ENCODE results near the gene KL. TPM values are rescaled to one million over a fixed set of nuclear protein-coding genes. Genes with fewer than 3 reads are reported as not detected.
A peak's percentile ranks its signal among the peaks of the same experiment; 100 is the strongest.

Gene KL
- total and polyA plus RNA-seq, 2 experiments from 2014 or later: 0.03 TPM; not detected in 1

DNA sequence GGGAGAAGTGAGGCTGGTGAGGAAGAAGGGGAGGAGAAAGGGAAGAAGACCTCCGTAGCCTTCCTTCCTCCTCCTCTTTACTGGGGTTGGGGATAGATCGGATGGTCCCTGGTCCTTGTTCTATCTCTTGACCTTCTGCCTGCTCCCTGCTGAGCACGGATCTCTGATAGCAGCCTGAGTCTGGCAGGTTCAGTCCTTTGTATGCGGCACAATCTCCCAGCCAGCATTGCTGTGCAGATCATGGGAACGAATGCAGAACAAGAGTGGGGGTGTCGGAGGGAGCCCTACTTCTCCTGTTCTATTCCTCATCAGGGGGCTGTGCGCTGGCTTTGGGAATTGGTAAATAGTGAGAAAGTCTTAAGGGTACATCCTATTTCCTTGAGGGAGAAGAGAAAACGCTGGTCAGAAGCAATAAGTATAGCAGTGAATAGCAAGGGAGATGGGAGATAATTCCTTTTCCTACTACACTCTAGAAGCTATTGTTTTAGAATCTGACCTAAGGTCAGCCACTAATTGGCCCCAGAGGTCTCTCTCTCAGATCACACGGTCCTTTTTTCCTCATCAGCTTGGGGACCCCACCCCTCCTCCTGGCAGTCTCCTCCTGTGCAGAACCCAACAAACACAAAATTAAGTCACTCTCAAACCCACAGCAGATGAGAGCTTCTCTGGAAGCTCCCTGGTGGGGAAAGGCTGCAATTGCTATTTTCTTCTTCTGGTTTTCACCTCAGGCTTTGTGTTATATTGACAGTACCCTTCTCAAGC lies 41.0 kb downstream of the KL start:
- Histone ChIP-seq H3K36me3 (ENCODE audit: insufficient read depth) (no peaks in the 10 kb centered on the region), H2AFZ (peak overlapping the region; percentile 4; the same call in 1 of the 2 replicates), H3K9me2 (ENCODE audit: insufficient read depth) (0 out of 2 replicates have a peak, but pooled peaks cover 3% of the 10 kb centered on the region), H3K27ac (ENCODE audit: low read depth) (no peak overlapping the region), H3K79me2 (replicated peaks; ENCODE audit: insufficient read depth) (no peaks in the 10 kb centered on the region), H3K4me2 (no peak overlapping the region), H3F3A (replicated peaks; ENCODE audit: low read depth) (no peaks in the 10 kb centered on the region), H3K27me3 (ENCODE audit: insufficient read depth) (no peaks in the 10 kb centered on the region), H4K20me1 (replicated peaks; ENCODE audit: insufficient read depth) (no peaks in the 10 kb centered on the region), H3K4me3 (no peak overlapping the region), H3K4me1 (ENCODE audit: insufficient read depth) (no peaks in the 10 kb centered on the region)
- TF ChIP-seq ZNF331 (CRISPR knock-in tag; IDR thresholded peaks at IDR 0.05; ENCODE audit: low read depth) (no peak), EZH2phosphoT487 (IDR thresholded peaks at IDR 0.05; ENCODE audit: unreplicated experiment) (no peak)
- TF ChIP-seq, protein P1, sequence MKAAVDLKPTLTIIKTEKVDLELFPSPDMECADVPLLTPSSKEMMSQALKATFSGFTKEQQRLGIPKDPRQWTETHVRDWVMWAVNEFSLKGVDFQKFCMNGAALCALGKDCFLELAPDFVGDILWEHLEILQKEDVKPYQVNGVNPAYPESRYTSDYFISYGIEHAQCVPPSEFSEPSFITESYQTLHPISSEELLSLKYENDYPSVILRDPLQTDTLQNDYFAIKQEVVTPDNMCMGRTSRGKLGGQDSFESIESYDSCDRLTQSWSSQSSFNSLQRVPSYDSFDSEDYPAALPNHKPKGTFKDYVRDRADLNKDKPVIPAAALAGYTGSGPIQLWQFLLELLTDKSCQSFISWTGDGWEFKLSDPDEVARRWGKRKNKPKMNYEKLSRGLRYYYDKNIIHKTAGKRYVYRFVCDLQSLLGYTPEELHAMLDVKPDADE (IDR thresholded peaks at IDR 0.05): no peak
- TF ChIP-seq, protein P2, sequence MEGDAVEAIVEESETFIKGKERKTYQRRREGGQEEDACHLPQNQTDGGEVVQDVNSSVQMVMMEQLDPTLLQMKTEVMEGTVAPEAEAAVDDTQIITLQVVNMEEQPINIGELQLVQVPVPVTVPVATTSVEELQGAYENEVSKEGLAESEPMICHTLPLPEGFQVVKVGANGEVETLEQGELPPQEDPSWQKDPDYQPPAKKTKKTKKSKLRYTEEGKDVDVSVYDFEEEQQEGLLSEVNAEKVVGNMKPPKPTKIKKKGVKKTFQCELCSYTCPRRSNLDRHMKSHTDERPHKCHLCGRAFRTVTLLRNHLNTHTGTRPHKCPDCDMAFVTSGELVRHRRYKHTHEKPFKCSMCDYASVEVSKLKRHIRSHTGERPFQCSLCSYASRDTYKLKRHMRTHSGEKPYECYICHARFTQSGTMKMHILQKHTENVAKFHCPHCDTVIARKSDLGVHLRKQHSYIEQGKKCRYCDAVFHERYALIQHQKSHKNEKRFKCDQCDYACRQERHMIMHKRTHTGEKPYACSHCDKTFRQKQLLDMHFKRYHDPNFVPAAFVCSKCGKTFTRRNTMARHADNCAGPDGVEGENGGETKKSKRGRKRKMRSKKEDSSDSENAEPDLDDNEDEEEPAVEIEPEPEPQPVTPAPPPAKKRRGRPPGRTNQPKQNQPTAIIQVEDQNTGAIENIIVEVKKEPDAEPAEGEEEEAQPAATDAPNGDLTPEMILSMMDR (conservative IDR thresholded peaks at IDR 0.05; ENCODE audit: low read depth in 2 of 2): peak; percentile 21 to 39; a peak in 2 of 4 replicates
- TF ChIP-seq, protein P3, sequence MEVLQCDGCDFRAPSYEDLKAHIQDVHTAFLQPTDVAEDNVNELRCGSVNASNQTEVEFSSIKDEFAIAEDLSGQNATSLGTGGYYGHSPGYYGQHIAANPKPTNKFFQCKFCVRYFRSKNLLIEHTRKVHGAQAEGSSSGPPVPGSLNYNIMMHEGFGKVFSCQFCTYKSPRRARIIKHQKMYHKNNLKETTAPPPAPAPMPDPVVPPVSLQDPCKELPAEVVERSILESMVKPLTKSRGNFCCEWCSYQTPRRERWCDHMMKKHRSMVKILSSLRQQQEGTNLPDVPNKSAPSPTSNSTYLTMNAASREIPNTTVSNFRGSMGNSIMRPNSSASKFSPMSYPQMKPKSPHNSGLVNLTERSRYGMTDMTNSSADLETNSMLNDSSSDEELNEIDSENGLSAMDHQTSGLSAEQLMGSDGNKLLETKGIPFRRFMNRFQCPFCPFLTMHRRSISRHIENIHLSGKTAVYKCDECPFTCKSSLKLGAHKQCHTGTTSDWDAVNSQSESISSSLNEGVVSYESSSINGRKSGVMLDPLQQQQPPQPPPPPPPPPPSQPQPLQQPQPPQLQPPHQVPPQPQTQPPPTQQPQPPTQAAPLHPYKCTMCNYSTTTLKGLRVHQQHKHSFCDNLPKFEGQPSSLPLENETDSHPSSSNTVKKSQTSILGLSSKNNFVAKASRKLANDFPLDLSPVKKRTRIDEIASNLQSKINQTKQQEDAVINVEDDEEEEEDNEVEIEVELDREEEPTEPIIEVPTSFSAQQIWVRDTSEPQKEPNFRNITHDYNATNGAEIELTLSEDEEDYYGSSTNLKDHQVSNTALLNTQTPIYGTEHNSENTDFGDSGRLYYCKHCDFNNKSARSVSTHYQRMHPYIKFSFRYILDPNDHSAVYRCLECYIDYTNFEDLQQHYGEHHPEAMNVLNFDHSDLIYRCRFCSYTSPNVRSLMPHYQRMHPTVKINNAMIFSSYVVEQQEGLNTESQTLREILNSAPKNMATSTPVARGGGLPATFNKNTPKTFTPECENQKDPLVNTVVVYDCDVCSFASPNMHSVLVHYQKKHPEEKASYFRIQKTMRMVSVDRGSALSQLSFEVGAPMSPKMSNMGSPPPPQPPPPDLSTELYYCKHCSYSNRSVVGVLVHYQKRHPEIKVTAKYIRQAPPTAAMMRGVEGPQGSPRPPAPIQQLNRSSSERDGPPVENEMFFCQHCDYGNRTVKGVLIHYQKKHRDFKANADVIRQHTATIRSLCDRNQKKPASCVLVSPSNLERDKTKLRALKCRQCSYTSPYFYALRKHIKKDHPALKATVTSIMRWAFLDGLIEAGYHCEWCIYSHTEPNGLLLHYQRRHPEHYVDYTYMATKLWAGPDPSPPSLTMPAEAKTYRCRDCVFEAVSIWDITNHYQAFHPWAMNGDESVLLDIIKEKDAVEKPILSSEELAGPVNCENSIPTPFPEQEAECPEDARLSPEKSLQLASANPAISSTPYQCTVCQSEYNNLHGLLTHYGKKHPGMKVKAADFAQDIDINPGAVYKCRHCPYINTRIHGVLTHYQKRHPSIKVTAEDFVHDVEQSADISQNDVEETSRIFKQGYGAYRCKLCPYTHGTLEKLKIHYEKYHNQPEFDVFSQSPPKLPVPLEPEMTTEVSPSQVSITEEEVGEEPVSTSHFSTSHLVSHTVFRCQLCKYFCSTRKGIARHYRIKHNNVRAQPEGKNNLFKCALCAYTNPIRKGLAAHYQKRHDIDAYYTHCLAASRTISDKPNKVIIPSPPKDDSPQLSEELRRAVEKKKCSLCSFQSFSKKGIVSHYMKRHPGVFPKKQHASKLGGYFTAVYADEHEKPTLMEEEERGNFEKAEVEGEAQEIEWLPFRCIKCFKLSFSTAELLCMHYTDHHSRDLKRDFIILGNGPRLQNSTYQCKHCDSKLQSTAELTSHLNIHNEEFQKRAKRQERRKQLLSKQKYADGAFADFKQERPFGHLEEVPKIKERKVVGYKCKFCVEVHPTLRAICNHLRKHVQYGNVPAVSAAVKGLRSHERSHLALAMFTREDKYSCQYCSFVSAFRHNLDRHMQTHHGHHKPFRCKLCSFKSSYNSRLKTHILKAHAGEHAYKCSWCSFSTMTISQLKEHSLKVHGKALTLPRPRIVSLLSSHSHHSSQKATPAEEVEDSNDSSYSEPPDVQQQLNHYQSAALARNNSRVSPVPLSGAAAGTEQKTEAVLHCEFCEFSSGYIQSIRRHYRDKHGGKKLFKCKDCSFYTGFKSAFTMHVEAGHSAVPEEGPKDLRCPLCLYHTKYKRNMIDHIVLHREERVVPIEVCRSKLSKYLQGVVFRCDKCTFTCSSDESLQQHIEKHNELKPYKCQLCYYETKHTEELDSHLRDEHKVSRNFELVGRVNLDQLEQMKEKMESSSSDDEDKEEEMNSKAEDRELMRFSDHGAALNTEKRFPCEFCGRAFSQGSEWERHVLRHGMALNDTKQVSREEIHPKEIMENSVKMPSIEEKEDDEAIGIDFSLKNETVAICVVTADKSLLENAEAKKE (CRISPR knock-in tag; IDR thresholded peaks at IDR 0.05): no peak
- peaks cover 11% of the 10 kb centered on the region for H3K27me3 Mint-ChIP-seq (ENCODE audit: insufficient read depth, low read depth, poor library complexity)
- ATAC-seq (peak; percentile 82), DNase-seq (ENCODE audit: low spot score) (peak; percentile 58)
- no peaks in the 10 kb centered on the region for H3K36me3 Mint-ChIP-seq (ENCODE audit: low read depth)
- no peaks in the 10 kb centered on the region for H3K9me3 Mint-ChIP-seq
- no peaks in the 10 kb centered on the region for H3K4me1 Mint-ChIP-seq
- no peak overlapping the region for H3K27ac Mint-ChIP-seq
- H3K4me3 Mint-ChIP-seq: no peak overlapping the region
